ENCODE data around the gene MRPL11.

MRPL11 gene

GRCh38 chr11:66429983-66430602 is 8.6 kb downstream of the MRPL11 start:
- no peak for FAIRE-seq
- DNase-seq (ENCODE audit: insufficient read length, low spot score), result peak; percentile 77
- TF ChIP-seq POLR2A (IDR thresholded peaks at IDR 0.05; ENCODE audit: low read depth, low read length), result no peak

- no peak for TF ChIP-seq POLR2A (IDR thresholded peaks at IDR 0.05; ENCODE audit: low read depth, low read length)
- FAIRE-seq (no peak), DNase-seq (ENCODE audit: insufficient read length, low spot score) (no peak)
These were observed 9.7 kb downstream of the MRPL11 start for GRCh38 chr11:66428933-66429332.

GRCh38 chr11:66426314-66426713 is 12.3 kb downstream of the MRPL11 start:
- no peak for FAIRE-seq
- DNase-seq (ENCODE audit: insufficient read length, low spot score), result no peak
- TF ChIP-seq POLR2A (IDR thresholded peaks at IDR 0.05; ENCODE audit: low read depth, low read length), result no peak

- TF ChIP-seq POLR2A (IDR thresholded peaks at IDR 0.05; ENCODE audit: low read depth, low read length), result no peak
- no peak for FAIRE-seq
- peak; percentile 65 for DNase-seq (ENCODE audit: insufficient read length, low spot score)
These were observed 17.0 kb downstream of the MRPL11 start for GRCh38 chr11:66421492-66422205.

- no peak for TF ChIP-seq POLR2A (IDR thresholded peaks at IDR 0.05; ENCODE audit: low read depth, low read length)
- DNase-seq (ENCODE audit: insufficient read length, low spot score), result no peak
- FAIRE-seq, result no peak
These were observed 17.8 kb downstream of the MRPL11 start, which contains the start of gene NPAS4 for GRCh38 chr11:66420671-66421476. Gene NPAS4, plus strand, starts transcription at chr11:66421035. Its CDS starts 145 bp downstream, at chr11:66421180.

GRCh38 chr11:66419825-66420224 is 18.8 kb downstream of the MRPL11 start:
- no peak for TF ChIP-seq POLR2A (IDR thresholded peaks at IDR 0.05; ENCODE audit: low read depth, low read length)
- DNase-seq (ENCODE audit: insufficient read length, low spot score) (no peak), FAIRE-seq (no peak)

- FAIRE-seq (no peak), DNase-seq (ENCODE audit: insufficient read length, low spot score) (no peak)
- TF ChIP-seq POLR2A (IDR thresholded peaks at IDR 0.05; ENCODE audit: low read depth, low read length), result no peak
These were observed 19.7 kb downstream of the MRPL11 start for GRCh38 chr11:66418986-66419308.

GRCh38 chr11:66418168-66418985 is 20.3 kb downstream of the MRPL11 start:
- no peak for TF ChIP-seq POLR2A (IDR thresholded peaks at IDR 0.05; ENCODE audit: low read depth, low read length)
- no peak for FAIRE-seq
- peak; percentile 96 for DNase-seq (ENCODE audit: insufficient read length, low spot score)

GRCh38 chr11:66417000-66417399 is 21.6 kb downstream of the MRPL11 start:
- TF ChIP-seq POLR2A (IDR thresholded peaks at IDR 0.05; ENCODE audit: low read depth, low read length), result no peak
- no peak for FAIRE-seq
- DNase-seq (ENCODE audit: insufficient read length, low spot score), result no peak

- no peak for DNase-seq (ENCODE audit: insufficient read length, low spot score)
- FAIRE-seq, result no peak
- TF ChIP-seq POLR2A (IDR thresholded peaks at IDR 0.05; ENCODE audit: low read depth, low read length), result no peak
These were observed 23.2 kb downstream of the MRPL11 start for GRCh38 chr11:66415423-66415822.

- DNase-seq (ENCODE audit: insufficient read length, low spot score) (no peak), FAIRE-seq (no peak)
- no peak for TF ChIP-seq POLR2A (IDR thresholded peaks at IDR 0.05; ENCODE audit: low read depth, low read length)
These were observed 24.3 kb downstream of the MRPL11 start for GRCh38 chr11:66414120-66414934.

GRCh38 chr11:66413167-66413566 is 25.5 kb downstream of the MRPL11 start:
- DNase-seq (ENCODE audit: insufficient read length, low spot score) (no peak), FAIRE-seq (no peak)
- TF ChIP-seq POLR2A (IDR thresholded peaks at IDR 0.05; ENCODE audit: low read depth, low read length), result no peak

- TF ChIP-seq POLR2A (IDR thresholded peaks at IDR 0.05; ENCODE audit: low read depth, low read length), result no peak
- FAIRE-seq (no peak), DNase-seq (ENCODE audit: insufficient read length, low spot score) (no peak)
These were observed 26.5 kb downstream of the MRPL11 start for GRCh38 chr11:66412110-66412509.

All from H54 (cell line).